Measurements from ENCODE around the gene HSPA12A. TPM values are rescaled to one million over a fixed set of nuclear protein-coding genes. Genes with fewer than 3 reads are reported as not detected.

The HSPA12A gene
- total RNA-seq, 1 experiment from 2014 or later = 3.1 TPM

GRCh38 chr10:116771101-116771958 lies 29.0 kb upstream of the HSPA12A start:
- DNase-seq (ENCODE audit: low read depth) = peak; percentile 90

- DNase-seq (ENCODE audit: low read depth) = no peak
These were observed 27.9 kb upstream of the HSPA12A start for GRCh38 chr10:116770281-116770680.

- DNase-seq (ENCODE audit: low read depth) = no peak
These were observed 27.4 kb upstream of the HSPA12A start for GRCh38 chr10:116769791-116770190.

- no peak for DNase-seq (ENCODE audit: low read depth)
These were observed 27.0 kb upstream of the HSPA12A start for GRCh38 chr10:116769368-116769767.

GRCh38 chr10:116768786-116769185 lies 26.4 kb upstream of the HSPA12A start:
- DNase-seq (ENCODE audit: low read depth) = no peak

- DNase-seq (ENCODE audit: low read depth) = peak; percentile 43
These were observed 24.7 kb upstream of the HSPA12A start for GRCh38 chr10:116766837-116767634.

GRCh38 chr10:116766241-116766827 lies 24.0 kb upstream of the HSPA12A start:
- no peak for DNase-seq (ENCODE audit: low read depth)

GRCh38 chr10:116765648-116766081 lies 23.3 kb upstream of the HSPA12A start:
- DNase-seq (ENCODE audit: low read depth) = no peak

GRCh38 chr10:116764979-116765378 lies 22.6 kb upstream of the HSPA12A start:
- no peak for DNase-seq (ENCODE audit: low read depth)

- peak; percentile 11 for DNase-seq (ENCODE audit: low read depth)
These were observed 21.1 kb upstream of the HSPA12A start for GRCh38 chr10:116763440-116763839.

- DNase-seq (ENCODE audit: low read depth) = no peak
These were observed 19.5 kb upstream of the HSPA12A start for GRCh38 chr10:116761883-116762282.

GRCh38 chr10:116760919-116761318 lies 18.6 kb upstream of the HSPA12A start:
- no peak for DNase-seq (ENCODE audit: low read depth)

- no peak for DNase-seq (ENCODE audit: low read depth)
These were observed 14.9 kb upstream of the HSPA12A start for GRCh38 chr10:116757246-116757645.

- no peak for DNase-seq (ENCODE audit: low read depth)
These were observed 13.9 kb upstream of the HSPA12A start for GRCh38 chr10:116756277-116756676.

GRCh38 chr10:116753759-116754158 lies 11.4 kb upstream of the HSPA12A start:
- no peak for DNase-seq (ENCODE audit: low read depth)

GRCh38 chr10:116752969-116753665 lies 10.8 kb upstream of the HSPA12A start:
- DNase-seq (ENCODE audit: low read depth) = peak; percentile 15

- no peak for DNase-seq (ENCODE audit: low read depth)
These were observed 10.2 kb upstream of the HSPA12A start for GRCh38 chr10:116752563-116752962.

- DNase-seq (ENCODE audit: low read depth) = no peak
These were observed 6.1 kb upstream of the HSPA12A start for GRCh38 chr10:116748471-116748870.

- DNase-seq (ENCODE audit: low read depth) = peak; percentile 63
These were observed 5.7 kb upstream of the HSPA12A start for GRCh38 chr10:116748041-116748440.

GRCh38 chr10:116747325-116747724 lies 5.0 kb upstream of the HSPA12A start:
- no peak for DNase-seq (ENCODE audit: low read depth)

- no peak for DNase-seq (ENCODE audit: low read depth)
These were observed 2.5 kb upstream of the HSPA12A start for GRCh38 chr10:116744885-116745284.
